ENCODE measurements around the gene PUS1. TPM values are rescaled to one million over a fixed set of nuclear protein-coding genes. Genes with fewer than 3 reads are reported as not detected.

The PUS1 gene
- total and polyA plus RNA-seq, 4 donors = 6.8 to 35.6 (median 29.8) TPM

DNA sequence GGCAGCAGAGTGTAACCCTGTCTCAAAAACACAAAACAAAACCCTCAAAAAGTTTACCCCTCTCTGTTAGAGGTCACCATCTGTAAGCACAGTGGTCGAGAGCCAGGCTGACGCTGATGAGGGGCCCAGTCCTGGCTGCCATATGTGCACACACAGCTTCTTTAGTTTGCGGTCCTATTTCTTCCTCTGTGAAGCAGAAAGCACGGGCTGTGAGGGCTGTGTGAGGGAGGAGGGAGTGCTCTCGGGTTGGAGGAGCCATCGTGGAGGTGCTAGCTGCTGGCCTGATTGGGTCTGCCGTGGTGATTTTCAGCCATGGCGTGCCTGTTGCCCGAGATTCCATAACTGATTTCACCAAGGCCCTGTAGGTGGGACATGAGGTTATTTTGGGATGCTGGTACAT, 31.2 kb upstream of the PUS1 start:
- Histone ChIP-seq H3K9ac (ENCODE audit: insufficient read depth in 1 of 2, low read length in 2 of 2) (no peak overlapping the region), H3K36me3 (ENCODE audit: control insufficient read depth in 4 of 4, insufficient read depth in 4 of 4, low read length in 4 of 4) (peaks cover 0 to 9% (median 5%) of the 10 kb centered on the region in 4 donors), H3K4me3 (no peak overlapping the region), H3K27ac (ENCODE audit: low read depth in 1 of 2, low read length in 1 of 2) (no peak overlapping the region), H3K9me3 (ENCODE audit: control insufficient read depth in 4 of 4, insufficient read depth in 3 of 4, low read length in 3 of 4) (no peaks in the 10 kb centered on the region), H3K4me1 (ENCODE audit: control insufficient read depth in 5 of 5, insufficient read depth in 5 of 5, low read length in 5 of 5) (peaks cover 0 to 33% (median 10%) of the 10 kb centered on the region in 5 donors), H3K27me3 (ENCODE audit: control insufficient read depth in 3 of 3, insufficient read depth in 3 of 3, low read length in 2 of 3) (no peaks in the 10 kb centered on the region)
- TF ChIP-seq, protein P1, sequence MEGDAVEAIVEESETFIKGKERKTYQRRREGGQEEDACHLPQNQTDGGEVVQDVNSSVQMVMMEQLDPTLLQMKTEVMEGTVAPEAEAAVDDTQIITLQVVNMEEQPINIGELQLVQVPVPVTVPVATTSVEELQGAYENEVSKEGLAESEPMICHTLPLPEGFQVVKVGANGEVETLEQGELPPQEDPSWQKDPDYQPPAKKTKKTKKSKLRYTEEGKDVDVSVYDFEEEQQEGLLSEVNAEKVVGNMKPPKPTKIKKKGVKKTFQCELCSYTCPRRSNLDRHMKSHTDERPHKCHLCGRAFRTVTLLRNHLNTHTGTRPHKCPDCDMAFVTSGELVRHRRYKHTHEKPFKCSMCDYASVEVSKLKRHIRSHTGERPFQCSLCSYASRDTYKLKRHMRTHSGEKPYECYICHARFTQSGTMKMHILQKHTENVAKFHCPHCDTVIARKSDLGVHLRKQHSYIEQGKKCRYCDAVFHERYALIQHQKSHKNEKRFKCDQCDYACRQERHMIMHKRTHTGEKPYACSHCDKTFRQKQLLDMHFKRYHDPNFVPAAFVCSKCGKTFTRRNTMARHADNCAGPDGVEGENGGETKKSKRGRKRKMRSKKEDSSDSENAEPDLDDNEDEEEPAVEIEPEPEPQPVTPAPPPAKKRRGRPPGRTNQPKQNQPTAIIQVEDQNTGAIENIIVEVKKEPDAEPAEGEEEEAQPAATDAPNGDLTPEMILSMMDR (IDR thresholded peaks at IDR 0.05; ENCODE audit: control extremely low read depth, extremely low read depth) = no peak
- whole genome bisulfite sequencing, 2 donors = 85 to 90% methylated on average over 9 of the region's 9 CpGs
- DNase-seq = no peak
- ATAC-seq (ENCODE audit: insufficient read depth, low FRiP score) = no peak

DNA sequence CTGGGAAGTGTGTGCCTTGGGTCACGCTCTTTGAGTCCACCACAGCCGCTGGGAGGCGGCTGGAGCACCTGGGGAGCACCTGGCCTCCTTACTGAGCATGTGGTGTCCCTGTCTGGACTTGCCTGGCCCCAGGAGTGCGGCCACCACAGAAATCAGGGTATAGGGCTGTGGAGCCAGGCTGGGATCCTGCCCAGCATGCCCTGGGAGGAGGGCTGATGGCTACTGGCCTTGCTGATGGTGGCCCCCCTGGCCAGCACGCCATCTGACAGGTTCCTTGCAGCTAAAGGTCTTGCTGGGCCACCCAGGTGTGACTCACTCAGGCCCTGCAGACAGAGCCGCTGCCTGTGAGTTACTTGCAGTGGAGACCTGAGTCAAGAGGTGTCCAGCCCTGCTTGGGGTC, 28.7 kb upstream of the PUS1 start:
- 86 to 97% methylated on average over 6 of the region's 6 CpGs for WGBS, 2 donors
- Histone ChIP-seq H3K4me3 (no peak overlapping the region), H3K9me3 (ENCODE audit: control insufficient read depth in 4 of 4, insufficient read depth in 3 of 4, low read length in 3 of 4) (no peaks in the 10 kb centered on the region), H3K27me3 (ENCODE audit: control insufficient read depth in 3 of 3, insufficient read depth in 3 of 3, low read length in 2 of 3) (no peaks in the 10 kb centered on the region), H3K27ac (ENCODE audit: low read depth in 1 of 2, low read length in 1 of 2) (peak overlapping the region in 1 of 2 donors; percentile 35), H3K4me1 (ENCODE audit: control insufficient read depth in 5 of 5, insufficient read depth in 5 of 5, low read length in 5 of 5) (peaks cover 0 to 38% (median 10%) of the 10 kb centered on the region in 5 donors), H3K9ac (ENCODE audit: insufficient read depth in 1 of 2, low read length in 2 of 2) (no peak overlapping the region), H3K36me3 (ENCODE audit: control insufficient read depth in 4 of 4, insufficient read depth in 4 of 4, low read length in 4 of 4) (peaks cover 0 to 9% (median 6%) of the 10 kb centered on the region in 4 donors)
- TF ChIP-seq, protein P1 (IDR thresholded peaks at IDR 0.05; ENCODE audit: control extremely low read depth, extremely low read depth) = no peak
- DNase-seq = no peak
- no peak for ATAC-seq (ENCODE audit: insufficient read depth, low FRiP score)

DNA sequence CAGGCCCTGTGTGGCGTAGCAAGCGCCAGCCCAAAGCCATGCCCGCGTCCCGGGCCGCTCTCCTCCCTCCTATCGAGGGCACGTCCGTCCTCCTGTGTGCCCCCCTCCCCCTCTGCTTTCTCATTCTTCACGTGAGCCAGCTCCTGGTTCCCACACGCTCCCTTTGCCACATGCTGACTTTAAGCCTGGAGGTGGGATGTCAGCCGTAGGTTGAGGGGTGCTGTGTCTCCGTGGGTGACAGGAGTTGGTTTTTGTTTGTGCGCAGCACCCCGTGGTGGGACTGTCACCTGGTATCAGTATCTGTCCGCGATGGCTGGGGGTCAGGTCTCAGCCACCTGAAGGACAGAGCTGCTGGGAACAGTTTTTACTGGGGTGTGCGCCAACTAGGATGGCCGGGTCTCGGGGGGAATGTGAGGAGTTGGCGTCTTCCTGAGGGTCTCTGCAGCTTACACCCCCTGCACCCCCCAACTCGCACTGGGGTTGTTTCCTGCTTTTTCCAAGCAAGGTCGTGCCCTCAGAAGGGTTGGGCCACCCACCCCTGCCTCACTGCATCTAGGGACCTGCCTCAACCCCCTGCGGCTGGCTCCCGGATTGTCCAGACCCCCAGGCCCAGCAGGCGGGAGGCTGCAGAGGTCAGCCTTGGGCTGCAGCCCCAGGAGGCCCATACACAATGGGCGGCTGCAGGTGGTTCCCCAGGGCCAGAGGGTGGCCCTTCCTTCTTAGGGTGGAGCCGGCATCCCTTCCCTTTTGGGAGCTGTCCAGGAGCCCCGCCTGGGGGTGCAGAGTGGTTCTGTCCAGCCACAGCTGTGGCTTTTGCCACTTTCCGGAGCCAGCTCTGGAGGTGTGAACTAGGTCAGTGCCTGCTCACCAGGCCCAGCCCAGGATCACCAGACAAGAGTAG, 27.4 kb upstream of the PUS1 start:
- Histone ChIP-seq H3K36me3 (ENCODE audit: control insufficient read depth in 4 of 4, insufficient read depth in 4 of 4, low read length in 4 of 4) (peaks cover 0 to 9% (median 7%) of the 10 kb centered on the region in 4 donors), H3K9ac (ENCODE audit: insufficient read depth in 1 of 2, low read length in 2 of 2) (no peak overlapping the region), H3K27ac (ENCODE audit: low read depth in 1 of 2, low read length in 1 of 2) (peak overlapping the region in 1 of 2 donors; percentile 13), H3K9me3 (ENCODE audit: control insufficient read depth in 4 of 4, insufficient read depth in 3 of 4, low read length in 3 of 4) (no peaks in the 10 kb centered on the region), H3K4me1 (ENCODE audit: control insufficient read depth in 5 of 5, insufficient read depth in 5 of 5, low read length in 5 of 5) (peaks cover 0 to 30% (median 4%) of the 10 kb centered on the region in 5 donors), H3K27me3 (ENCODE audit: control insufficient read depth in 3 of 3, insufficient read depth in 3 of 3, low read length in 2 of 3) (no peaks in the 10 kb centered on the region), H3K4me3 (no peak overlapping the region)
- 70 to 81% methylated on average over 30 of the region's 30 CpGs for WGBS, 2 donors
- DNase-seq (no peak), ATAC-seq (ENCODE audit: insufficient read depth, low FRiP score) (peak; percentile 28)
- TF ChIP-seq, protein P1 (IDR thresholded peaks at IDR 0.05; ENCODE audit: control extremely low read depth, extremely low read depth) = no peak
